ENCODE measurements around the gene PAF1.

The PAF1 gene

DNA sequence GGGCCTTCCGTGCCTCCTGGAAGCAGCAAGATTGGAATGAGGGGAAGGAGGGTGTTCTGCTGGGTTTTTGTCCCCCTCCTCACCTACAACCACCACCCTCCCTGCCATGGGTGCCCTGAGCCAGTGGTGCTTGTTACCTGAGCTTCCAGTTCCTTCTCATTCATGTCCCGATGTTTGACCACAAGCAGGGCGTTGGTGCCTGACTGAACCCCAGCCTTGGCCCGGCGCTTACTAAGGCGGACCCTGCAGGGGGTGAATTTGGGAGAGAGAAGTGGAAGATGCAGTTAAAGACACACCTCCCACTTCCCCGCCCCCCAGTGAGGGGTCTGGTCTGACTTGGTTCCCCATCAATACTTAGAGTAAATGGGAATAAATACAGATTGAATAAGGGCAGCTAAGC lies 4.3 kb downstream of the PAF1 start:
- Histone ChIP-seq H3K27ac (no peak overlapping the region), H3K4me3 (no peak overlapping the region)
- TF ChIP-seq, protein P1, sequence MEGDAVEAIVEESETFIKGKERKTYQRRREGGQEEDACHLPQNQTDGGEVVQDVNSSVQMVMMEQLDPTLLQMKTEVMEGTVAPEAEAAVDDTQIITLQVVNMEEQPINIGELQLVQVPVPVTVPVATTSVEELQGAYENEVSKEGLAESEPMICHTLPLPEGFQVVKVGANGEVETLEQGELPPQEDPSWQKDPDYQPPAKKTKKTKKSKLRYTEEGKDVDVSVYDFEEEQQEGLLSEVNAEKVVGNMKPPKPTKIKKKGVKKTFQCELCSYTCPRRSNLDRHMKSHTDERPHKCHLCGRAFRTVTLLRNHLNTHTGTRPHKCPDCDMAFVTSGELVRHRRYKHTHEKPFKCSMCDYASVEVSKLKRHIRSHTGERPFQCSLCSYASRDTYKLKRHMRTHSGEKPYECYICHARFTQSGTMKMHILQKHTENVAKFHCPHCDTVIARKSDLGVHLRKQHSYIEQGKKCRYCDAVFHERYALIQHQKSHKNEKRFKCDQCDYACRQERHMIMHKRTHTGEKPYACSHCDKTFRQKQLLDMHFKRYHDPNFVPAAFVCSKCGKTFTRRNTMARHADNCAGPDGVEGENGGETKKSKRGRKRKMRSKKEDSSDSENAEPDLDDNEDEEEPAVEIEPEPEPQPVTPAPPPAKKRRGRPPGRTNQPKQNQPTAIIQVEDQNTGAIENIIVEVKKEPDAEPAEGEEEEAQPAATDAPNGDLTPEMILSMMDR (IDR thresholded peaks at IDR 0.05), result no peak
- DNase-seq (ENCODE audit: low spot score), result no peak

GRCh38 chr19:39385629-39386411 lies 5.1 kb downstream of the PAF1 start:
- TF ChIP-seq, protein P1 (IDR thresholded peaks at IDR 0.05), result no peak
- no peak for DNase-seq (ENCODE audit: low spot score)
- no peak overlapping the region for H3K4me3 ChIP-seq
- H3K27ac ChIP-seq, result no peak overlapping the region

DNA sequence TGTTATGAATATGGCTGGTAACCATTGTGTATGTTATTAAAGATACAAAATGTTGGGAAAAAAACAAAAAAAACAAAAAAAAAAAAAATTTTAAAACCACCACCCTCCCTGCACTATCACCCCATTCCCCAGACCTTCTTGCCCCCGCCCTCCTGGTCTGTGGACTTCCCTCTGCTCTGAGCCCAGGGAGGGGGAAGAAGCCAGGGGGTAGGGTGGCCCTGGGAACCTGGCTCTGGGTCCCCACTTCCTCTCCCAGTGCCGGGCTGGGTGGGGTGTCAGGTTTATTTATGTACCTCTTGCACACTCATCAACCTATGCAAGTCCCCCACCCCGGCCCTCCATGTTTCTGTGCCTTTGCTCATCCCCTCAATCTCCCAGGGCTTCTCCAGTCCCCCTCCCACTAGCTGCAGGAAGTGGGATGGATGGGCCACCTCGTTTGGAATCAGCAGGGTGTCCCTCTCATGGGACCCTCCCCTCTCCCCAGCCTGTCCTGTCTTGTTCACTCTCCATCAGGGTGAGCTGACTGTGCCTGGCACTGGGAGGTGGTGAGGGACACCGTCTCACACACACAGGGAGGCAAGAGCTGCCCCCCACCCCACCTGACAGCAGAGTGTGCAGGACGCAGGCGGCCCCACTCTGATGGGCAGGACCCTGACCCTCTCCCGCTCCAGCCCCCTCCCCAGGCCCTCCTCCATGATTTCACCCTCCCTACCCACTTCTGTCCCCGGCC lies 5.9 kb downstream of the PAF1 start:
- DNase-seq (ENCODE audit: low spot score), result no peak
- Histone ChIP-seq H3K4me3 (no peak overlapping the region), H3K27ac (peak overlapping the region in 1 of 2 donors; percentile 15)
- TF ChIP-seq, protein P1 (IDR thresholded peaks at IDR 0.05), result no peak

DNA sequence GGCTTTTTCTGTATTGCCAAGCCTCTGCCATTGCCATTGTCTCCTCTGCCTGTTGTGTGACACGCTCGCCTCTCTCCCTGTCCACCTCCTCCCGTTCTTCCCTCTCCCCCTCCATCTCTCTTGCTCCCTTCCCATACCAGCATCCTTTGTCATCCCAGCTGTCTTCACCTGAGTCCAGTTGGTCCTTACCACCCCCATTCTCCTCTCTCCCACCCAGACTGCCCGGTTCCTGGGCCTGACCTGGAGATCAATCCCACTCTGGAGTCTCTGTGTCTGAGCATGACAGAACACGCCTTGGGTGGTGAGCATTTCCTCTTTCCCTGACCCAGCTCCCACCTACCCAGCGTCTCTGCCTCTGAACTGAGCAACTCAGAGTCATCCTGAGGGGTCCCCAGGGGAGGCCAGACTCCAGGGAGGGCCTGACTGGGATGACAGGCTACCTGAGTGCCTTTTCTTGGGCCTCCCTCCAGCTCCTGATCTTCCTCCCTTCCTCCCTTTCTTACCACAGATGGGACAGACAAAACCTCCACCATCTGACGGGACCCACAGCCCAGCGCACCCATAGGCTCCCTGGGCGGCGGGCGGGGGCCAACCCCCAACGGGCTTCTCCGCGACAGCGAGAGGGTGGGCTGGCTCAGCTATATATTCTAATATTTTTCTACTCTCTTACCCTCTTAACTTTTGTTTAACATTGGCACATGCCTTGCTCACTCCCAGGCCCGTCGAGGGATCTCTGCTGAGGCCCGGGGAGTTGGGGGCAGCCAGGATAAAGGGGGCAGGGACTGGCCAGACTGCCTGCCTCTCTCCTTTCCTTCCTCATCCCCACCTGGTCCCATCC lies 7.7 kb downstream of the PAF1 start:
- Histone ChIP-seq H3K27ac (no peak overlapping the region), H3K4me3 (no peak overlapping the region)
- TF ChIP-seq, protein P1 (IDR thresholded peaks at IDR 0.05), result no peak
- DNase-seq (ENCODE audit: low spot score), result no peak

GRCh38 chr19:39381910-39382611 lies 8.8 kb downstream of the PAF1 start:
- no peak for DNase-seq (ENCODE audit: low spot score)
- Histone ChIP-seq H3K27ac (no peak overlapping the region), H3K4me3 (no peak overlapping the region)
- TF ChIP-seq, protein P1 (IDR thresholded peaks at IDR 0.05), result no peak
